HG03066 (cell line): ENCODE results near the gene GCLM.

ENCODE experiments used
- ATAC-seq: cut with Tn5 transposase; IDR thresholded peaks from one replicate; pipeline ENCODE4 v1.9.1; 2021; ENCODE audit warnings: low read depth; ENCODE audit not compliant: unreplicated experiment

GCLM gene

DNA sequence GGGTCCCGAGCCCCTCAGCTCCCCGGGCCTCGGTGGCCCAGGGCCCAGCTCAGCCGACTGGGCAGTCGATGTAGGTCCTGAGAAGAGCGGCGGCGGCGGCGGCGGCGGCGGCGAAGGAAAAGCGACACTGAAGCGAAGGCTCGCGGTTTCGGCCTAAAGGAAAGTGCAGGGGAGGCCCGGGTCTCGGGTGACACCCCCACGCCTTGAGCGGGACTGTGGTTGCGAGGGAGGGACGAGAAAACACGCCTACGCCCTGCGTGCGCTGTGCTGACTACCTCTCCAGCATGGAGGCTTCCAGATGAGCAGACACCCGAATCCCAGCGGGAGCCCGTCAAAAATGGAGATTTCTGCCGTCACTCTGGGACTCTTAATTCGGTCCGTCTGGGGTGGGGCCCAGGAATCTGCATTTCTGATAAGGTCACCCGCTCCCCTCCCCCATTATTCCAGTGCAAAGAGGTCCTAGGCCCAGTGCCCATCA lies 61.4 kb downstream of the GCLM start:
- peak; percentile 18 for ATAC-seq

DNA sequence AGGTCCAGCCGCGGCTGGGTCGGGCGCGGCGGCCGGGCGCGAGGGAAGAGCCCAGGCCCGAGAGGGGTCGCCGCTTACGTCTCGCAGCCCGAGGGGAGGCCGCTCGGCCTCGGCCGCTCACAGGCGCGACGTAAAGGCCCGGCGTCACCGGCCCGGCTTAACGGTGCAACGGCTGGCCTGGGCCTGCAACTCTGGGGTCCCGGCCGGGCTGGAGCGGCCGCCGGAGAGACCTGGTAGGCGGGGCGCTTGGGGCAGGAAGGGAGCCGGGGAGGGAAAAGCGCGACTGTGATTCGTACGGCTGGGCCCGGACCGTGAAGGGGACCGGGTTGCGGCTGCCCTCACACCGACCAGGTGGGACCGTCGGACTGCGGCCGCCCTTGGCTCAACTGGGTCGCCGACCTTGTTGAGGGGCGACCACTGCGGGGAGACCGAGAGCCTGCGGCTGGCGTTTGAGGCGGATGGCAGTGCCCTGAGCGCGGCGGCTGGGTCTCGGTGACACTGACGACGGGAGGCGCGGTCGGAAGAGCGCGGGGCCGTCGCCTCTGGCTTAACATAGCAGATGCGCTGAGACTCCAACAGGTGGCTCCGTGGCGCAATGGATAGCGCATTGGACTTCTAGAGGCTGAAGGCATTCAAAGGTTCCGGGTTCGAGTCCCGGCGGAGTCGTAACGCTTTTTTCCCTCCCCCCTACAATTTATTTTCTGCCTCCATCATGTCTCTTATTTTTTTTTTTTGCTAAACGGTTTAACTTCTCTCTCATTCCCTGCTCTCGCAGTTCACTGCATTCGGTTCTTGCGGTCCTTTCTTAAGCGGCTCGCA lies 62.0 kb downstream of the GCLM start:
- ATAC-seq, result peak; percentile 61

DNA sequence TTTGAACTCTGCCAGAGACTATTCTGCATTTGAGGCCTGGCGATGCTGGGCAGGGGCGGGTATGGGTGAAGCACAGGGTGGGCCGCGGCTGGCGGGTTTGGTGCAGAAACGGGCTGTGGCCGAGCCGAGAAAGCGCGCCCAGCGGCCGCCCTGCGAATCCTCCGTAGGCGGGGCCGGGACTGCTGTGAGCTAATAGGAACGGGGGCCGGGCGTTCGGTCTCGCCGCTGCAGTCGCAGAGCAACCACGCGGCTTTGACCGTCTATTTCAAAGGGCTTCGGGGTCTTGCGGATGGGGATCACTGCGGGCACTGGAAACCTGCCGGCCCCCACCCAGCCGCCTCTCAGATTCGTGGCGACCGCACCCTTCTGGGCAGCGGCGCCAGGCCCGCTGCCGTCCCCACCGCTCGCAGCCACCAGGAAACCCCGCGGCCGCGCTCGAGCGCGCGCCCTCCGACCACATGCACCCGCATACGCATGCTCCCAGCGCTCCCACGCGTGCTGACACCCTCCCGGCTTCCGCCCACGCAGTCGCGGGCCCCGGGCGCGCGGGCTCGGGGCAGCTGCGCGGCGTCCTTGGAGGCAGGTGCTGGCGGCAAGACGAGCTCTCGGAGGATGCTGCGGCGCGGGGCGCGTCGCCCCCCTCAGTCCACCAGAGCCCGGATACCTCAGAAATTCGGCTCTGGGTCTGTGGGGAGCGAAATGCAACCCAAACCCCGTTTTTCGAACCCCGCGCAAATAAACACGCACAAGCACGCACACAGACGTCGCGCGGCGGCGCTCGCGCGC lies 62.8 kb downstream of the GCLM start:
- ATAC-seq, result peak; percentile 46

DNA sequence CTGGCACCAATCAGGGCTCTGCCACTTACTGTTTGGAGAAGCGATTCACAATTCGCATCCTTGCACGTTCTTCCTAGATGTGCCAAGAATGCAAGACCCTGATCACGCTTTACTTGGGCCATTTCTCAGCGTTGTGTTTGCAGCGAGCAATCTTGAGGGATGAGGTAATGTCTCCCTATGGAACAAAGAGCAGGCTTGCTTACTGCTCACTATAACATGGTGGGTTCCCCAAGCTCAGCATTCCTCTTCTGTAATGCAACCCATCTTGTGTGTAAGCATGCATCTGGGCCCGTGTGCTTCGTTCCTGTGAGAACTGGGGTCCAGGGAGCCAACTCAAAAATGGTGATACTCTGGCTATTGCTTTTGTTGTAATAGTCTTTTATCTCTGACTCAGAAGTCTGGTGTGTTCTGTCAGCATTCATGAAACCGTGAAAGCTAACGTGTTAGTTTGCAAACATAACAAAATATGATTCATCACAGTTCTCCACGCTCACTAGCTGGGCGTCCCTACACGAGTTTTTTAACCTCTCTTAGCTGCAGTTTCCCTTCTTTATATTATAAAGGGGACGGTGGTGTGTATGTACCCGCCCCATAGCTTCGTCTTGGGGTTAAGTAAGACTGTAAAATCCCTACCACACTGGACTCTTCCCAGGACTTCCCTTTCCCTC lies 63.6 kb downstream of the GCLM start:
- peak; percentile 11 for ATAC-seq

DNA sequence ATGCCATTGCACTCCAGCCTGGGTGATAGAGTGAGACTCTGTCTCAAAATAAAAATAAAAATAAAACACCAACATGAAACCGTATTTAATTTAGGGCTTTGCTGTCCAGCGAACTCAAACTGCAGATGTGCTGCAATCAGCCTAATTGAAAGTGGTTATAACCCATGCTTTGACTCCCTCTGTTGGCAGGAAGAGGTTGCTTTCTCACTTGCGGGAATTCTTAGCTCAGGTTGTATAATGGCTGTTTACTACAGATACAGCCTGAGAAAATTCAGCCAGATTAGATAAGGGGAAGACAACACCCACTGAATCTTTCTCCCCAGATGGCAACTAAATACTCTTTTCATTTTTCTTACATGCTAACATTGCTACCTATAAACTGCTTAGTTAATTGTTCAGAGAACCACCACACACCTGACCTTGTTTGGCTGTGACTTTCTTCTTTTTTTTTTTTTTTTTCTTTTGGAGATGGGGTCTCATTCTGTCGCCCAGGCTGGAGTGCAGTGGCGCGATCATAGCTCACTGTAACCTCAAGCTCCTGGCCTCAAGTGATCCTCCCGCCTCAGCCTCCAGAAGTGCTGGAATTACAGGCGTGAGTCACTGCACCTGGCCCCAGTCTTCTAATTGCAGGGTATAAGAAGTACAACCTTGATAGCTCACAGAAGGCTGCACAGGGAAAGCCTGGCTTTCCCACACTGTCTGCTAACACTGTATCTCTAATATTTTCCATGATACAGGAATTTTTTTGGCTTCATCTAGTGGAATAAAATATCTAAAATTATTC lies 64.8 kb downstream of the GCLM start:
- no peak for ATAC-seq

DNA sequence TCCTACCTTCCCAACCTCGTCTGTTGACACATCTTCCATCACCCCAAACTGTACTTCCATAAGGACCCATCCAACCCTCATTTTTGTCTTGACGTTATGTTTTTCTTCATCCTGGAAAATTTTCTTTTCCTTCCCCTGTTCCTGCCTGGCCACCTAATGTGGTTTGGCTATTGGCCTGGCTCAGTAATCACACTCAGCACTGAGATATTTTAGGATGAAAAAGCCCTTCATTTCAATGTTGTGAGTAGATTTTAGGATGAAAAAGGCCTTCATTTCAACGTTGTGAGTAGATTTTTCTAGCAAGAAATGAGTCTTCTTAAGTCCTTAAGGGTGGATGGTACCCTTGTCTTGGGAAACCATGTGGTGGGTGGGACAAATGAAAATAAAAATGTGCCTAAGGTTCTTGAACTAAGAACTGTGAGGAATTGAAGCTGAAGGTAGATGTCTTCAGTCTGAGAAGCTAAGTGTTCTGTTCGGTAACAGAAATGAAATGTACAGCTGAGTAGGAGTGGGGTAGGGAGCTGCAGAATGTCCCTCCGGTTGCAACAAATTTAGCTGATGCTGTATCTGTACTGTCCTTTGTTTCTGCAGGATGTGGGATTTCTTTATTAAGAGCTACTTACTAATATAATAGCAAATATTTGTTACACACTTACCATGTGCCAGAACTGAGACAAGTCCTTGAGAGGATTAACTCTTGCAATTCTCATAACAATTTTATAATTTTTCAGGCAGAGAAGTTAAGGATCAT lies 66.3 kb downstream of the GCLM start:
- ATAC-seq, result no peak

DNA sequence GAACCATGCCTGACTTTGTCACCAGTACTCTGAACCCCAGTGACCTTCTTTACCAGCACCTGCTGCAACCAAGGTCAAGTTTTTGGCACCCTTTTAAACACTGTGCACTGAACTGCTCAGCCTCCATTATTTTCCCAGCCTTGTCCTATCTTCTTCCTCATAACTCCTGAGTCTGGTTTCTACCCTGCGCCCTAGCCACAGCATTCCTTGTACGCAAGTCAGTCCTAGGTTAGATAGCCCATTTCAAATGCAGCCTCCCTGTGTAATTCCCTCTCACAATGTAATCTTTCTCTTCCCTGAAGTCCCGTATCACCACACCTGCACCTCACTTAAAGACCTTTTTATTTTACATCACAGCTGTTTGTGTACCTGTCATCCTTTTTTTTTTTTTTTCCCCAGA lies 67.5 kb downstream of the GCLM start:
- ATAC-seq, result no peak

DNA sequence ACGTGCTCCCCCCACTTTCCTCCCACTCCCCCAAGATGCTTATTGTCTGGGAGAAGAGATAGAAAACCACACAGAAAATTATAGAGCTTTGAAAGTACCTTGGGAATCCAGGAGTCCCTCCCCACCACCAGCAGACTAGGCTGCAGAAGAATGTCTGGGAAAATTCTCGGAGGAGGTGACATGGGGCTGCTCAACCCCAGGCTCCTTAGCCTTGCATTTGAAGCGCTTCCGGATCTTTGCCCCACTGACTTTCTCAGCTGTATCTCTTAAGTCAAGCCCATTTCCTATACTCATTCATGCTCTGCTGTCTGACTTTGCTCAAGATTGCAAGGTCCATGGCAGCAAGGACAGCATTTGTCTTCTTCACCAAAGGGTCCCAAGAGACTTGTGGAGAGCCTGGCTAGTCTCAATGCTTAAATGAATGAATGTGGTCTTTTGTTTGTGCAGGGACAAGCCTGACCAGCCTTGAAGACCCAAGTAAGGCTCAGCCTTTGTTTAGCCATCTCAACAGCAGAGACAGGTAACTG lies 68.2 kb downstream of the GCLM start:
- ATAC-seq, result no peak

DNA sequence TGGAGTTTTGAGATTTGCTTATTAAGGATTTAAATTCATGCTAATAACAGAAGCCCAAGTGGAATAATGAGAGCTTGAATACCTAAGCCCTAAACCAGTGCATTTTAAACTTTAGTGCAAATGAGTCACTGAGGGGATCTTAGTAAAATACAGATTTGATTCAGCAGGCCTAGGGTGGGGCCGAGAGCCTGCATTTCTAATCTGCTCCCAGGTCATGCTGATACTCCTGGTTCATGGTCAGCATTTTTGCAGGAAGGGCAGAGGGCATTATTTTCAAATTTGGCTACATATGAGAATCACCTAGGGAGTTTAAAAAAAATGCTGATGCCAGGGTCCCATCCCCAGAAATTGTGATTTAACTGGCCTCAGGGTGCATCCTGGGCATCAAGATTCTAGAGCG lies 69.5 kb downstream of the GCLM start:
- no peak for ATAC-seq

DNA sequence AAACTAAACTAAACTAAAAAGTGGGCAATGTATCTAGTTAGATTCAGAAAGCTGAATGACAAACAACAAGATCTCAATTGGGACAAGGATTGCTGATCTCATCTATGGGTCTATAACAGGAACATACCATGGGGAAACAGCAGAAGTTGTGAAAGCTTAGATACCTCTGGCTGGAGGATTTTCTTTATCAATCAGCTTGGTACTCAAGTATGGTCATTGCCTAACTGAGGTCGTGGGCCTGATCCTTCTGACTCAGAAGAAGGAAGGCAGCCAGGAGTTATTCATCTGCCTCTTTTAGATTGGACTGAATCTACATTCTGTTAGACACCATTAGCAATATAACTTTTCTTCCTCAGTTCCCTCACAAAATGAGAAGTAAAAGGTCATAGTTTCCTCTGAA lies 69.9 kb downstream of the GCLM start:
- ATAC-seq, result no peak

DNA sequence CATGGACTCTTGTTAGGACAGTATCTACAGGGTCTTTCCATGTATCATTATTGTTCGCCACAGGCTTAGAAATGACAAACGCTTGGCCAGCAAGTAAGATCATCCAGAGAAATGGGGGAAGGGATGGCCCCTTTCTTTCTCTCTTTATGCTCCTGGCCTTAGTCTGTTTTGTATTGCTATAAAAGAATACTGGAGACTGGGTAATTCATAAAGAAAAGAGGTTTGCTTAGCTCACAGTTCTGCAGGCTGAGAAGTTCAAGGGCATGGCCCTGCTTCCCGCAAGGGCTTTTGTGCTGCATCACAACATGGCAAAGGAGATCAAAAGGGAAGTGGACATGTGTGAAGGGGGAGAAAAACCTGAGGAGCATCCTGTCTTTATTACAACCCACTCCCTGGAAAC lies 71.3 kb downstream of the GCLM start:
- no peak for ATAC-seq
